KMS-11 (cell line): Measurements from ENCODE around the gene ZSCAN30.

Experiments used
- H2AFZ ChIP-seq: fragments of 200-600 bp; sonication (generic); 2 replicates; pipeline ENCODE4 v1.6.1; 2016; ENCODE audit warnings: antibody characterized with exemption, mixed run types, low read depth
- H3K27ac ChIP-seq: fragments of 200-600 bp; sonication (generic); 2 replicates; pipeline ENCODE4 v1.6.1; 2016; ENCODE audit warnings: mild to moderate bottlenecking, mixed run types
- H3K27me3 ChIP-seq: fragments of 200-600 bp; sonication (generic); 2 replicates; pipeline ENCODE4 v1.6.1; 2017; ENCODE audit warnings: mild to moderate bottlenecking, low read depth, mixed run types, moderate library complexity; ENCODE audit not compliant: insufficient read depth
- H3K36me3 ChIP-seq: fragments of 200-600 bp; sonication (generic); 2 replicates; pipeline ENCODE4 v1.6.1; 2017; ENCODE audit warnings: mild to moderate bottlenecking, mixed run types; ENCODE audit not compliant: insufficient read depth
- H3K4me1 ChIP-seq: fragments of 200-600 bp; sonication (generic); 2 replicates; pipeline ENCODE4 v1.6.1; 2016; ENCODE audit warnings: mild to moderate bottlenecking, low read depth, mixed run types; ENCODE audit not compliant: poor library complexity, severe bottlenecking
- H3K4me2 ChIP-seq: fragments of 200-600 bp; sonication (generic); 2 replicates; pipeline ENCODE4 v1.7.0; 2016; ENCODE audit warnings: mild to moderate bottlenecking, mixed run types
- H3K4me3 ChIP-seq: fragments of 200-600 bp; sonication (generic); IDR thresholded peaks from 2 replicates; pipeline ENCODE4 v1.6.1; 2017; ENCODE audit warnings: low read depth, low read length, mixed read lengths; ENCODE audit not compliant: insufficient read depth
- H3K79me2 ChIP-seq: fragments of 200-600 bp; sonication (generic); 2 replicates; pipeline ENCODE4 v1.6.1; 2016; ENCODE audit warnings: low read depth, mixed run types; ENCODE audit not compliant: insufficient read depth
- H3K9ac ChIP-seq: fragments of 200-600 bp; sonication (generic); 2 replicates; pipeline ENCODE4 v1.6.1; 2016; ENCODE audit warnings: mild to moderate bottlenecking, mixed run types
- H4K20me1 ChIP-seq: fragments of 200-600 bp; sonication (generic); 2 replicates; pipeline ENCODE4 v1.6.1; 2016; ENCODE audit warnings: mild to moderate bottlenecking, mixed run types; ENCODE audit not compliant: insufficient read depth
- CTCF ChIP-seq: fragments of 200-600 bp; sonication (generic); conservative IDR thresholded peaks from 2 replicates; pipeline ENCODE4 v1.6.1; 2017; ENCODE audit warnings: low read depth, mild to moderate bottlenecking, antibody characterized with exemption, low read length, moderate library complexity, mixed read lengths

Gene ZSCAN30

DNA sequence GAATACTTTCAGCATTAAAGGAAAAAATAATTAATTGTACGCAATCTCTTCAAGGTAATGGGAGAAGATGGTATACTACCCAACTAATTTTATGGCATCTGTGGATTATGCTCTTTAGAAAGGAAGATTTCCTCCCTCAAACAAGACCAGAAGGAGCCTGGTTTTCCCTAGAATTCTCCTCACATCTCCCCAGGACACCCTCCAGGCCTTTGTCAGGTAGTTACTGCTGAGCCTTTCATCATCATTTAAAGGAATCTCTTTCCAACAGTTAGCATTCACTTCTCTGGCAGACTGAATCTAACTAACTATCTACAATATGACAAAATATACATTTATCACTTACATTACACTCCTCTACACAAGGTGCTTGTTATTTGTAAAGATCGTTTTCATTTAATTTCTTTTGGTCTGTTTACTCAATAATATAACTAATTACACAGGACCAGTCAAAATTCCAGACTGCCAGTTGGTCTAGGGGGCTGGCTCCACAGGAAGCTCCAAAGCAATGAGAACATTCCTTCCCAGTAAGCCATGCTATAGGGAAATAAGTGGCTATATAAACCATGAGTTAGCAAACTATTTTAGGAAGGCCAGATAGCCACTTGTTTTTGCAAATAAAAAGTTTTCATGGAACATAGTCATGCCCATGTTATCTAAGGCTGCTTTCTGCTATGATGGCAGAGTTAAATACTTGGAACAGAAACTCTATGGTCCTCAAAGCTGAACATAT is 35.1 kb upstream of the ZSCAN30 start:
- no peak overlapping the region for H3K27ac ChIP-seq

GRCh38 chr18:35322486-35323458 is 32.7 kb upstream of the ZSCAN30 start:
- H3K36me3 ChIP-seq = no peaks in the 10 kb centered on the region
- no peaks in the 10 kb centered on the region for H4K20me1 ChIP-seq
- no peaks in the 10 kb centered on the region for H3K27me3 ChIP-seq
- H2AFZ ChIP-seq = no peak overlapping the region
- no peak overlapping the region for H3K4me2 ChIP-seq
- no peaks in the 10 kb centered on the region for H3K4me1 ChIP-seq
- TF ChIP-seq CTCF = no peak
- H3K27ac ChIP-seq = no peak overlapping the region
- H3K9ac ChIP-seq = no peak overlapping the region
- H3K79me2 ChIP-seq = no peaks in the 10 kb centered on the region
- H3K4me3 ChIP-seq = no peak overlapping the region

More for the DNA sequence above, 35.1 kb upstream of the ZSCAN30 start:
- H3K79me2 ChIP-seq = no peaks in the 10 kb centered on the region
- H3K4me3 ChIP-seq = no peak overlapping the region
- no peaks in the 10 kb centered on the region for H3K4me1 ChIP-seq
- no peaks in the 10 kb centered on the region for H3K27me3 ChIP-seq
- H3K4me2 ChIP-seq = no peak overlapping the region
- TF ChIP-seq CTCF = no peak
- H2AFZ ChIP-seq = no peak overlapping the region
- no peaks in the 10 kb centered on the region for H4K20me1 ChIP-seq
- no peak overlapping the region for H3K9ac ChIP-seq
- no peaks in the 10 kb centered on the region for H3K36me3 ChIP-seq

DNA sequence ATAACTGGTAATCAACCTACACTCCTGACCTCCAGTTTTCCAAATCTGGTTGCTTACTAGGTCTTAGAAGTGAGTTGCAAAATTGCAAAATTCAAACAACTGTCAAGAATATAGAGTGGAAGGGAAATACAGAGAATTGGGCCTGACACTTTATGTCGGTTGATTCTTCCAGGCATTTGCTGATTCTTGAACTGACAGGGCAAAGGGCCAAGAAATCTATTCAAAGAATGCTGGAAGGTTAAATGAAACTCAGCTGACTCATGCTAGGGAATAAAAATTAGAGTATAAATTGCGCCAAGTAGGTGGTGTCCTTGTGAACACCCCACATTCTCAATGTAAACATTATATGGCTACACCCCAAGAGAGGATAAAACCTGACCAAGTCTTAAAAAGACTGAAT is 21.5 kb upstream of the ZSCAN30 start:
- Histone ChIP-seq H3K4me2 (no peak overlapping the region), H3K27me3 (no peaks in the 10 kb centered on the region), H2AFZ (no peak overlapping the region), H3K4me1 (no peaks in the 10 kb centered on the region), H3K9ac (no peak overlapping the region), H3K79me2 (no peaks in the 10 kb centered on the region), H3K36me3 (no peaks in the 10 kb centered on the region; the same call in 1 of the 2 replicates), H3K4me3 (no peak overlapping the region), H3K27ac (no peak overlapping the region), H4K20me1 (no peaks in the 10 kb centered on the region)
- TF ChIP-seq CTCF = no peak

GRCh38 chr18:35306588-35307250 is 16.7 kb upstream of the ZSCAN30 start:
- H3K4me3 ChIP-seq = no peak overlapping the region
- H3K79me2 ChIP-seq = no peaks in the 10 kb centered on the region
- no peaks in the 10 kb centered on the region; the same call in 1 of the 2 replicates for H3K36me3 ChIP-seq
- H3K4me2 ChIP-seq = no peak overlapping the region
- no peak overlapping the region for H3K9ac ChIP-seq
- no peaks in the 10 kb centered on the region for H3K4me1 ChIP-seq
- H4K20me1 ChIP-seq = no peaks in the 10 kb centered on the region
- H3K27me3 ChIP-seq = no peaks in the 10 kb centered on the region
- TF ChIP-seq CTCF = no peak
- no peak overlapping the region for H3K27ac ChIP-seq
- H2AFZ ChIP-seq = no peak overlapping the region
